OCI-LY7 (cell line): ENCODE measurements around the gene NAALADL2.

Experiments
- CTCF ChIP-seq: fragments of 200-600 bp; sonication (generic); conservative IDR thresholded peaks from 2 replicates; pipeline ENCODE4 v1.5.1; 2014; ENCODE audit warnings: mild to moderate bottlenecking, antibody characterized with exemption, low read length, moderate library complexity, mixed read lengths
- EZH2phosphoT487 ChIP-seq: fragments of 200-600 bp; sonication (generic); IDR thresholded peaks from 2 replicates; pipeline ENCODE4 v1.6.1; 2018; ENCODE audit warnings: low read depth, borderline replicate concordance, mild to moderate bottlenecking, mixed run types, antibody characterized with exemption, low read length, moderate library complexity, mixed read lengths

DNA sequence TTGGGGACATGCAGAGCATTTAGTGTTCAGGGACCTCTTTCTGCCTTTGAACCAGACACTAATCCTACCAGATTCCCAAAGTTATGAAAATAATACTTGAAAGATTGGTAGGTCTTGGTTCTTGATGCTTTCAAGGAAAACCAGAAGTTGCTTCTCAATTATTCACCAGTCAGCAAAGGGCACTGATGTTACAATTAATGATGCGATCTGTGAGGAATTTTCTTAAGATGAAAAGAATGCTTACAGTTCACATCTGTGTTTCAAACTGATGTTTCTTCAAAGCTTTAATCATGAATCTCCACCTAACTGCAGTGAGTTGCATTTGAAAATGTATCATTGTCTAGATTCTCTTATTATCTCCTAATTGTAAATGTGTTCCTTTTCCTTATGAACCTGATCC is 161.0 kb downstream of the NAALADL2 start:
- TF ChIP-seq CTCF (no peak), EZH2phosphoT487 (no peak)
